Lower leg skin (tissue), 4 donors: ENCODE data around the gene CD59. TPM values are rescaled to one million over a fixed set of nuclear protein-coding genes. Genes with fewer than 3 reads are reported as not detected.

Experiments used
- DNase-seq, 2 donors: peaks; one replicate each; pipeline ENCODE4 v3.0.0-alpha.2; 2019; ENCODE audit warnings: low spot score in 2 of 2
- H3K4me3 ChIP-seq: fragments of 200-600 bp; sonication (generic); 2 replicates; pipeline ENCODE4 v1.5.1; 2017; ENCODE audit warnings: mild to moderate bottlenecking, low read depth; ENCODE audit not compliant: poor library complexity, severe bottlenecking
- POLR2A ChIP-seq, 2 donors: fragments of 450-650 bp; IDR thresholded peaks; one replicate each; pipeline ENCODE4 v1.6.1; 2016 to 2017; ENCODE audit warnings: antibody characterized with exemption in 2 of 2, mild to moderate bottlenecking in 1 of 2, moderate library complexity in 1 of 2
- WGBS, 2 donors: methylation state at CpG; one replicate each; pipeline ENCODE4 v1.1.5; 2018; 5-methylcytosine and 5-hydroxymethylcytosine counted together
- intact Hi-C: fragments of 100-400 bp; cut with DNase I; formaldehyde crosslinking; loops from one replicate; pipeline ENCODE4 v1.15.0; 2023; ENCODE audit warnings: low total_unique reads
- total RNA-seq, 4 donors: library from RNA; depleted of rRNA; stranded (reverse); fragments of >200 nt; gene quantifications; one replicate each; pipeline ENCODE4 v1.1.0, GENCODE V29; 2016
- TF ChIP-seq, protein P1 (sequence below), 3 donors: fragments of 450-650 bp; IDR thresholded peaks; one replicate each; pipeline ENCODE4 v1.5.1; 2016; ENCODE audit warnings: antibody characterized with exemption in 3 of 3, mild to moderate bottlenecking in 3 of 3, moderate library complexity in 2 of 3

The CD59 gene
- total RNA-seq, 4 donors from 2014 or later, result 222 to 444 (median 324) TPM

DNA sequence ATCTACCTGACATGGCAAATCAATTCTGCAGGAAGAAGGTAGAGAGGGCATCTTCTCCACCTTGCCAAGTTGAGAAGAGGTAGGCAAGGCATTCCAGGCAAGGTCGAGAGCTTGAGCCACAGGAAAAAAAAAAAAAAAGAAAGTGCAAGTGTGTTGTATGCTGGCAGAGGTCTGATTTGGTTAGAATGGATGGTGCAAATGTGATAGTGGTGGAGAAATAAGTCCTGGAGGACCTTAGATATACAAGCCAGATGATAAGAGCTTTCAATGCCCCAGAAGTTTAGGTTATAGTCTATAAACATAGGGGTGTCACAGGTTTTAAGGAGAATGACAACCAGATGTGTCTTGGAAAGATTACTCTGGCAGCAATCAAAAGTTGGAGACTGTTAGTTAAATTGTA is 36.6 kb upstream of the CD59 start:
- 54 to 56% methylated on average over 1 of the region's 1 CpG for WGBS, 2 donors
- intact Hi-C loops, result no loop called here
- DNase-seq, result no peak
- TF ChIP-seq, protein P1, sequence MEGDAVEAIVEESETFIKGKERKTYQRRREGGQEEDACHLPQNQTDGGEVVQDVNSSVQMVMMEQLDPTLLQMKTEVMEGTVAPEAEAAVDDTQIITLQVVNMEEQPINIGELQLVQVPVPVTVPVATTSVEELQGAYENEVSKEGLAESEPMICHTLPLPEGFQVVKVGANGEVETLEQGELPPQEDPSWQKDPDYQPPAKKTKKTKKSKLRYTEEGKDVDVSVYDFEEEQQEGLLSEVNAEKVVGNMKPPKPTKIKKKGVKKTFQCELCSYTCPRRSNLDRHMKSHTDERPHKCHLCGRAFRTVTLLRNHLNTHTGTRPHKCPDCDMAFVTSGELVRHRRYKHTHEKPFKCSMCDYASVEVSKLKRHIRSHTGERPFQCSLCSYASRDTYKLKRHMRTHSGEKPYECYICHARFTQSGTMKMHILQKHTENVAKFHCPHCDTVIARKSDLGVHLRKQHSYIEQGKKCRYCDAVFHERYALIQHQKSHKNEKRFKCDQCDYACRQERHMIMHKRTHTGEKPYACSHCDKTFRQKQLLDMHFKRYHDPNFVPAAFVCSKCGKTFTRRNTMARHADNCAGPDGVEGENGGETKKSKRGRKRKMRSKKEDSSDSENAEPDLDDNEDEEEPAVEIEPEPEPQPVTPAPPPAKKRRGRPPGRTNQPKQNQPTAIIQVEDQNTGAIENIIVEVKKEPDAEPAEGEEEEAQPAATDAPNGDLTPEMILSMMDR (IDR thresholded peaks at IDR 0.05), result no peak
- no peak for TF ChIP-seq POLR2A (IDR thresholded peaks at IDR 0.05)
- no peak overlapping the region for H3K4me3 ChIP-seq

GRCh38 chr11:33772300-33772699 is 36.1 kb upstream of the CD59 start:
- H3K4me3 ChIP-seq, result no peak overlapping the region
- no peak for DNase-seq
- TF ChIP-seq POLR2A (IDR thresholded peaks at IDR 0.05), result no peak
- TF ChIP-seq, protein P1 (IDR thresholded peaks at IDR 0.05), result no peak
- WGBS, 2 donors, result 51 to 62% methylated on average over 4 of the region's 4 CpGs
- intact Hi-C loops, result no loop called here

- H3K4me3 ChIP-seq, result no peak overlapping the region
- intact Hi-C loops, result no loop called here
- no peak for DNase-seq
- 75 to 77% methylated on average over 2 of the region's 2 CpGs for WGBS, 2 donors
- TF ChIP-seq, protein P1 (IDR thresholded peaks at IDR 0.05), result no peak
- no peak for TF ChIP-seq POLR2A (IDR thresholded peaks at IDR 0.05)
Measured at GRCh38 chr11:33770236-33770635, 34.0 kb upstream of the CD59 start.

- no peak overlapping the region for H3K4me3 ChIP-seq
- 61 to 66% methylated on average over 4 of the region's 4 CpGs for WGBS, 2 donors
- intact Hi-C loops, result no loop called here
- DNase-seq, result no peak
- TF ChIP-seq, protein P1 (IDR thresholded peaks at IDR 0.05), result no peak
- no peak for TF ChIP-seq POLR2A (IDR thresholded peaks at IDR 0.05)
Measured at GRCh38 chr11:33769542-33769941, 33.3 kb upstream of the CD59 start.

DNA sequence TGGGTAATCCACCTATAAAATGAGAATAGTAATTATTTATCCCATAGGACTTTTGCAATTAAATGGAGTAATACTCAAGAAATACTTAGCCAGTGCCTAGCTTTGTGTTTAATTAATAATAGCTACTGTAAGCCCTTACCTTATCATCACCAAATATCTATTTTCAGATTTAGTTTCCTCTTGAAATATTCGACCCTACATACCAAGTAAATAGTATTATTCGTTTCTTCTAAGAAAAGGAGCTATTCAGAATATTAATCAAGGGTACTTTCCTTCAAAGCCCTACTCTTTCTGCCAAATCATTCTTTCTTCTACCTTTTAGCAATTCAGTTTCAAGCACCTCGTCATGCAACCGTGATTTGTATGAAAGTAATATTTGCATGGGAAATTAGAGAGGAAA is 31.4 kb upstream of the CD59 start:
- intact Hi-C loops, result no loop called here
- TF ChIP-seq, protein P1 (IDR thresholded peaks at IDR 0.05), result no peak
- no peak for TF ChIP-seq POLR2A (IDR thresholded peaks at IDR 0.05)
- no peak overlapping the region for H3K4me3 ChIP-seq
- 92 to 94% methylated on average over 4 of the region's 4 CpGs for WGBS, 2 donors
- no peak for DNase-seq

DNA sequence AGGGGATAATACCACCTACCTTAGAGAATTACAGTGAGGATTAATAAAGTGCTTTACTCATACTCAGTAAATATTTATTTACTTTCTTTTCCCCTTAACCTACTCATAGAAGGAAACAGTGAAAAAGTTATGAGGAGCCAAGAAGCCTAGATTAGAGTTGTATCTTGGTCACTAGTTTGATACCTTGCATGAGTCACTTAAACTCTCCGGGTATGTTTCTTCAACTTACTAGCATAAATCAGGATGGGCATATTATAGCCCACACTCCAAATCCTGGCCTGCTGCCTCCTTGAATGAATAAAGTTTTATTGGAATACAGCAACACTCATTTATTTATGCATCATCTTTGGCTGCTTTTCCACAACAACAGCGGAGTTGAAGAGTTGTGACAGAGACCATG is 29.9 kb upstream of the CD59 start:
- 95% methylated on average over 2 of the region's 2 CpGs for WGBS, 2 donors
- intact Hi-C loops, result no loop called here
- DNase-seq, result no peak
- no peak overlapping the region for H3K4me3 ChIP-seq
- TF ChIP-seq, protein P1 (IDR thresholded peaks at IDR 0.05), result no peak
- no peak for TF ChIP-seq POLR2A (IDR thresholded peaks at IDR 0.05)
